Measurements from ENCODE around the gene RIMS1.

RIMS1 gene

GRCh38 chr6:72350296-72350881 lies 464.0 kb downstream of the RIMS1 start:
- no peak overlapping the region for H3K4me3 ChIP-seq (replicated peaks; ENCODE audit: insufficient read depth, low read length)
- no peak for DNase-seq (ENCODE audit: low read depth in 1 of 2, low spot score in 1 of 2)
- no peak overlapping the region for H3K27ac ChIP-seq (replicated peaks)
- TF ChIP-seq CTCF (IDR thresholded peaks at IDR 0.05; ENCODE audit: insufficient read depth, low read length), result no peak
- peaks cover 4% of the 10 kb centered on the region for H3K27me3 ChIP-seq (ENCODE audit: insufficient read depth, poor library complexity, severe bottlenecking)

DNA sequence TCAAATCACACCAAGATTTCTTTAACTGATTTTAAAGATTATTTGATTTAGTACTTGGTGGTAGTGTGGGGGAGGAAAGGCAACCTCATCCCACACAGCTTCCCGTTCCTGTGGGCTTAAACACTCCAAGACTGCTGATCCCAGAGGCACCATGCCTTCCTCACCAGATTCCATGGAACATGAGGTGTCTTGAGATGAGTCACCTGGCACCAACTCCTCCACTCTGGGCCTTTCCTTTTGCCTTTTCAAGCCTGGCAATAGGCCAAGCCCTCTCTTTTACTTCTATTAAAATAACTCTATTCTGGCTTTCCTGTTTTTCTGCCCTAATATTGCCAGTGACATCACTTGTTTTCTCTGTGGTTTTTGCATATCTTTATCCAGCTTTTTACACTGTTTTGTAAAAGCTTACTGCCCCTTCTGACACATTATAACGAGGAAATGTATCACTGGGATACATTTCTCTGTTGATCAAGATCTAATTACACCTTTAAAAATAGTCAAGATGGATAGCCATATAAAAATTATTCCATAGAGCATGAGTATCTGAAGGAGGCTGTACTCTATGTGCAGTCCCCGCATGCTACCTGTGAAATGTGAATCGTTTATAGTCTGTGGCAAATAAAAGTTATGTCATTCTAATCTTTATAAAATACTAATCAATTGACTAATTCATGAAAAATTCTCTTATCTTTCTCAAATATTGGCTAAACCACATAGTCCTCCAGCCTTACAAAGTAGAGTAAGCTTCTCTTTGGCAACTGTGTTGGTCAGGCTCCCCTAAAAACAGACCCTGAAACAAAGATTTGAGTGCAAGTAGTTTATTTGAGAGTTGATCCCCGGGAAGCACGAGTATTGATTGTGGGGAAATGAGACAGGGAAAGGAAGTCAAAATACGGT lies 477.7 kb downstream of the RIMS1 start:
- H3K27me3 ChIP-seq (ENCODE audit: insufficient read depth, poor library complexity, severe bottlenecking), result peaks cover 4% of the 10 kb centered on the region
- DNase-seq (ENCODE audit: low read depth in 1 of 2, low spot score in 1 of 2), result no peak
- H3K27ac ChIP-seq (replicated peaks), result no peak overlapping the region
- no peak overlapping the region for H3K4me3 ChIP-seq (replicated peaks; ENCODE audit: insufficient read depth, low read length)
- TF ChIP-seq CTCF (IDR thresholded peaks at IDR 0.05; ENCODE audit: insufficient read depth, low read length) (no peak), SPI1 (IDR thresholded peaks at IDR 0.05; ENCODE audit: borderline replicate concordance, low read depth) (no peak), GABPA (IDR thresholded peaks at IDR 0.05; ENCODE audit: low read depth) (no peak), POLR2AphosphoS5 (IDR thresholded peaks at IDR 0.05; ENCODE audit: low read depth) (no peak)
- TF ChIP-seq, protein P1, sequence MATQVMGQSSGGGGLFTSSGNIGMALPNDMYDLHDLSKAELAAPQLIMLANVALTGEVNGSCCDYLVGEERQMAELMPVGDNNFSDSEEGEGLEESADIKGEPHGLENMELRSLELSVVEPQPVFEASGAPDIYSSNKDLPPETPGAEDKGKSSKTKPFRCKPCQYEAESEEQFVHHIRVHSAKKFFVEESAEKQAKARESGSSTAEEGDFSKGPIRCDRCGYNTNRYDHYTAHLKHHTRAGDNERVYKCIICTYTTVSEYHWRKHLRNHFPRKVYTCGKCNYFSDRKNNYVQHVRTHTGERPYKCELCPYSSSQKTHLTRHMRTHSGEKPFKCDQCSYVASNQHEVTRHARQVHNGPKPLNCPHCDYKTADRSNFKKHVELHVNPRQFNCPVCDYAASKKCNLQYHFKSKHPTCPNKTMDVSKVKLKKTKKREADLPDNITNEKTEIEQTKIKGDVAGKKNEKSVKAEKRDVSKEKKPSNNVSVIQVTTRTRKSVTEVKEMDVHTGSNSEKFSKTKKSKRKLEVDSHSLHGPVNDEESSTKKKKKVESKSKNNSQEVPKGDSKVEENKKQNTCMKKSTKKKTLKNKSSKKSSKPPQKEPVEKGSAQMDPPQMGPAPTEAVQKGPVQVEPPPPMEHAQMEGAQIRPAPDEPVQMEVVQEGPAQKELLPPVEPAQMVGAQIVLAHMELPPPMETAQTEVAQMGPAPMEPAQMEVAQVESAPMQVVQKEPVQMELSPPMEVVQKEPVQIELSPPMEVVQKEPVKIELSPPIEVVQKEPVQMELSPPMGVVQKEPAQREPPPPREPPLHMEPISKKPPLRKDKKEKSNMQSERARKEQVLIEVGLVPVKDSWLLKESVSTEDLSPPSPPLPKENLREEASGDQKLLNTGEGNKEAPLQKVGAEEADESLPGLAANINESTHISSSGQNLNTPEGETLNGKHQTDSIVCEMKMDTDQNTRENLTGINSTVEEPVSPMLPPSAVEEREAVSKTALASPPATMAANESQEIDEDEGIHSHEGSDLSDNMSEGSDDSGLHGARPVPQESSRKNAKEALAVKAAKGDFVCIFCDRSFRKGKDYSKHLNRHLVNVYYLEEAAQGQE (IDR thresholded peaks at IDR 0.05; ENCODE audit: insufficient replicate concordance, low read depth), result no peak

DNA sequence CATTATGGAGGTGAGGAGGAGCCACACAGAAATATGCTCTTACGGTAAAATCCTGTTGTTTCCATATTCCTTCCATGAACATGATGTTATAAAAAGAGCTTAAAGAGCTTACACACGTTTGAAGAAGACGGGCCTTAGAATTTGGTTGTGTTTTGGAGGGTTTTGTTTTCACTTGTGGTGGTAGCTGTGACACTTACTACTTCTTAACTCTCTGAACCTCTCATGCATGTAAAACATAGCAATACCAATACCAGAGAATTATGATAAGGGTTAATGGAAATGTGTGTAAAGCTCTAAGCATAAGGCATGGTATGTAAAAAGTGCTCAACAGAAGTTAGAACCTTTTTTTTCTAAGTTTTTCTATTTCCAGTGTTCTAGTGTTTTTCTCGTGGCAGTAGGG lies 479.4 kb downstream of the RIMS1 start:
- TF ChIP-seq GABPA (IDR thresholded peaks at IDR 0.05; ENCODE audit: low read depth), result no peak
- TF ChIP-seq POLR2AphosphoS5 (IDR thresholded peaks at IDR 0.05; ENCODE audit: low read depth), result no peak
- no peak for TF ChIP-seq CTCF (IDR thresholded peaks at IDR 0.05; ENCODE audit: insufficient read depth, low read length)
- TF ChIP-seq, protein P1 (IDR thresholded peaks at IDR 0.05; ENCODE audit: insufficient replicate concordance, low read depth), result no peak
- no peak for TF ChIP-seq SPI1 (IDR thresholded peaks at IDR 0.05; ENCODE audit: borderline replicate concordance, low read depth)
- Histone ChIP-seq H3K27ac (replicated peaks) (no peak overlapping the region), H3K4me3 (replicated peaks; ENCODE audit: insufficient read depth, low read length) (no peak overlapping the region), H3K27me3 (ENCODE audit: insufficient read depth, poor library complexity, severe bottlenecking) (peaks cover 4% of the 10 kb centered on the region)
- no peak for DNase-seq (ENCODE audit: low read depth in 1 of 2, low spot score in 1 of 2)
